Measurements from ENCODE around the gene COL11A1.

The COL11A1 gene

GRCh38 chr1:102919659-102920058 is 188.7 kb downstream of the COL11A1 start:
- Histone ChIP-seq H3K9me3 (ENCODE audit: control insufficient read depth, insufficient read depth, low read length) (no peaks in the 10 kb centered on the region), H3K4me2 (ENCODE audit: low read length) (no peak overlapping the region), H3K36me3 (ENCODE audit: control insufficient read depth, low read length) (no peaks in the 10 kb centered on the region), H3F3A (ENCODE audit: control insufficient read depth, insufficient read depth) (no peaks in the 10 kb centered on the region), H3K9me2 (replicated peaks; ENCODE audit: control insufficient read depth, low read length) (no peaks in the 10 kb centered on the region), H3K4me1 (ENCODE audit: control insufficient read depth, low read length) (no peaks in the 10 kb centered on the region), H3K27me3 (ENCODE audit: control insufficient read depth, low read length) (no peaks in the 10 kb centered on the region), H4K20me1 (ENCODE audit: control insufficient read depth, insufficient read depth, low read depth, low read length) (no peaks in the 10 kb centered on the region), H3K27ac (ENCODE audit: low read depth, low read length) (no peak overlapping the region), H3K79me2 (ENCODE audit: control insufficient read depth, low read length) (no peaks in the 10 kb centered on the region), H3K4me3 (ENCODE audit: low read length) (no peak overlapping the region)
- no peak for TF ChIP-seq EZH2phosphoT487 (IDR thresholded peaks at IDR 0.05; ENCODE audit: borderline replicate concordance, low read length)
- no peak for TF ChIP-seq CTCF (IDR thresholded peaks at IDR 0.05; ENCODE audit: low read depth, low read length, poor library complexity, severe bottlenecking)

- TF ChIP-seq EZH2phosphoT487 (IDR thresholded peaks at IDR 0.05; ENCODE audit: borderline replicate concordance, low read length) (no peak), CTCF (IDR thresholded peaks at IDR 0.05; ENCODE audit: low read depth, low read length, poor library complexity, severe bottlenecking) (no peak)
- Histone ChIP-seq H3K9me2 (replicated peaks; ENCODE audit: control insufficient read depth, low read length) (no peaks in the 10 kb centered on the region), H3K27me3 (ENCODE audit: control insufficient read depth, low read length) (no peaks in the 10 kb centered on the region), H4K20me1 (ENCODE audit: control insufficient read depth, insufficient read depth, low read depth, low read length) (no peaks in the 10 kb centered on the region), H3K27ac (ENCODE audit: low read depth, low read length) (no peak overlapping the region), H3K36me3 (ENCODE audit: control insufficient read depth, low read length) (no peaks in the 10 kb centered on the region), H3K9me3 (ENCODE audit: control insufficient read depth, insufficient read depth, low read length) (no peaks in the 10 kb centered on the region), H3F3A (ENCODE audit: control insufficient read depth, insufficient read depth) (no peaks in the 10 kb centered on the region), H3K4me3 (ENCODE audit: low read length) (no peak overlapping the region), H3K79me2 (ENCODE audit: control insufficient read depth, low read length) (no peaks in the 10 kb centered on the region), H3K4me1 (ENCODE audit: control insufficient read depth, low read length) (no peaks in the 10 kb centered on the region), H3K4me2 (ENCODE audit: low read length) (no peak overlapping the region)
Observed at GRCh38 chr1:102901996-102902395, 206.3 kb downstream of the COL11A1 start.

GRCh38 chr1:102899935-102900334 is 208.4 kb downstream of the COL11A1 start:
- no peaks in the 10 kb centered on the region for H3K79me2 ChIP-seq (ENCODE audit: control insufficient read depth, low read length)
- no peak overlapping the region for H3K4me2 ChIP-seq (ENCODE audit: low read length)
- no peak for TF ChIP-seq CTCF (IDR thresholded peaks at IDR 0.05; ENCODE audit: low read depth, low read length, poor library complexity, severe bottlenecking)
- no peak for TF ChIP-seq EZH2phosphoT487 (IDR thresholded peaks at IDR 0.05; ENCODE audit: borderline replicate concordance, low read length)

GRCh38 chr1:102897557-102897956 is 210.8 kb downstream of the COL11A1 start:
- no peak overlapping the region for H3K4me3 ChIP-seq (ENCODE audit: low read length)
- H3K27me3 ChIP-seq (ENCODE audit: control insufficient read depth, low read length), result no peaks in the 10 kb centered on the region
- H3K79me2 ChIP-seq (ENCODE audit: control insufficient read depth, low read length), result no peaks in the 10 kb centered on the region
- H3K27ac ChIP-seq (ENCODE audit: low read depth, low read length), result no peak overlapping the region
- no peaks in the 10 kb centered on the region for H3K9me2 ChIP-seq (replicated peaks; ENCODE audit: control insufficient read depth, low read length)
- H3F3A ChIP-seq (ENCODE audit: control insufficient read depth, insufficient read depth), result no peaks in the 10 kb centered on the region
- H3K4me2 ChIP-seq (ENCODE audit: low read length), result no peak overlapping the region
- H3K36me3 ChIP-seq (ENCODE audit: control insufficient read depth, low read length), result no peaks in the 10 kb centered on the region
- H3K9me3 ChIP-seq (ENCODE audit: control insufficient read depth, insufficient read depth, low read length), result no peaks in the 10 kb centered on the region
- no peaks in the 10 kb centered on the region for H4K20me1 ChIP-seq (ENCODE audit: control insufficient read depth, insufficient read depth, low read depth, low read length)
- TF ChIP-seq CTCF (IDR thresholded peaks at IDR 0.05; ENCODE audit: low read depth, low read length, poor library complexity, severe bottlenecking), result no peak
- no peak for TF ChIP-seq EZH2phosphoT487 (IDR thresholded peaks at IDR 0.05; ENCODE audit: borderline replicate concordance, low read length)
- no peaks in the 10 kb centered on the region for H3K4me1 ChIP-seq (ENCODE audit: control insufficient read depth, low read length)

More at GRCh38 chr1:102899935-102900334, 208.4 kb downstream of the COL11A1 start:
- Histone ChIP-seq H3K27me3 (ENCODE audit: control insufficient read depth, low read length) (no peaks in the 10 kb centered on the region), H4K20me1 (ENCODE audit: control insufficient read depth, insufficient read depth, low read depth, low read length) (no peaks in the 10 kb centered on the region), H3K4me3 (ENCODE audit: low read length) (no peak overlapping the region), H3K4me1 (ENCODE audit: control insufficient read depth, low read length) (no peaks in the 10 kb centered on the region), H3F3A (ENCODE audit: control insufficient read depth, insufficient read depth) (no peaks in the 10 kb centered on the region), H3K27ac (ENCODE audit: low read depth, low read length) (no peak overlapping the region), H3K9me3 (ENCODE audit: control insufficient read depth, insufficient read depth, low read length) (no peaks in the 10 kb centered on the region), H3K36me3 (ENCODE audit: control insufficient read depth, low read length) (no peaks in the 10 kb centered on the region), H3K9me2 (replicated peaks; ENCODE audit: control insufficient read depth, low read length) (no peaks in the 10 kb centered on the region)

All from DOHH2 (cell line).